KMS-11 (cell line): Measurements from ENCODE around the gene SLC35F3.

Experiments used
- H2AFZ ChIP-seq: fragments of 200-600 bp; sonication (generic); 2 replicates; pipeline ENCODE4 v1.6.1; 2016; ENCODE audit warnings: antibody characterized with exemption, mixed run types, low read depth
- H3K27ac ChIP-seq: fragments of 200-600 bp; sonication (generic); 2 replicates; pipeline ENCODE4 v1.6.1; 2016; ENCODE audit warnings: mild to moderate bottlenecking, mixed run types
- H3K27me3 ChIP-seq: fragments of 200-600 bp; sonication (generic); 2 replicates; pipeline ENCODE4 v1.6.1; 2017; ENCODE audit warnings: mild to moderate bottlenecking, low read depth, mixed run types, moderate library complexity; ENCODE audit not compliant: insufficient read depth
- H3K36me3 ChIP-seq: fragments of 200-600 bp; sonication (generic); 2 replicates; pipeline ENCODE4 v1.6.1; 2017; ENCODE audit warnings: mild to moderate bottlenecking, mixed run types; ENCODE audit not compliant: insufficient read depth
- H3K4me1 ChIP-seq: fragments of 200-600 bp; sonication (generic); 2 replicates; pipeline ENCODE4 v1.6.1; 2016; ENCODE audit warnings: mild to moderate bottlenecking, low read depth, mixed run types; ENCODE audit not compliant: poor library complexity, severe bottlenecking
- H3K4me2 ChIP-seq: fragments of 200-600 bp; sonication (generic); 2 replicates; pipeline ENCODE4 v1.7.0; 2016; ENCODE audit warnings: mild to moderate bottlenecking, mixed run types
- H3K4me3 ChIP-seq: fragments of 200-600 bp; sonication (generic); IDR thresholded peaks from 2 replicates; pipeline ENCODE4 v1.6.1; 2017; ENCODE audit warnings: low read depth, low read length, mixed read lengths; ENCODE audit not compliant: insufficient read depth
- H3K79me2 ChIP-seq: fragments of 200-600 bp; sonication (generic); 2 replicates; pipeline ENCODE4 v1.6.1; 2016; ENCODE audit warnings: low read depth, mixed run types; ENCODE audit not compliant: insufficient read depth
- H3K9ac ChIP-seq: fragments of 200-600 bp; sonication (generic); 2 replicates; pipeline ENCODE4 v1.6.1; 2016; ENCODE audit warnings: mild to moderate bottlenecking, mixed run types
- H4K20me1 ChIP-seq: fragments of 200-600 bp; sonication (generic); 2 replicates; pipeline ENCODE4 v1.6.1; 2016; ENCODE audit warnings: mild to moderate bottlenecking, mixed run types; ENCODE audit not compliant: insufficient read depth
- TF ChIP-seq, protein P1 (sequence below): fragments of 200-600 bp; sonication (generic); conservative IDR thresholded peaks from 2 replicates; pipeline ENCODE4 v1.6.1; 2017; ENCODE audit warnings: low read depth, mild to moderate bottlenecking, antibody characterized with exemption, low read length, moderate library complexity, mixed read lengths

The SLC35F3 gene

DNA sequence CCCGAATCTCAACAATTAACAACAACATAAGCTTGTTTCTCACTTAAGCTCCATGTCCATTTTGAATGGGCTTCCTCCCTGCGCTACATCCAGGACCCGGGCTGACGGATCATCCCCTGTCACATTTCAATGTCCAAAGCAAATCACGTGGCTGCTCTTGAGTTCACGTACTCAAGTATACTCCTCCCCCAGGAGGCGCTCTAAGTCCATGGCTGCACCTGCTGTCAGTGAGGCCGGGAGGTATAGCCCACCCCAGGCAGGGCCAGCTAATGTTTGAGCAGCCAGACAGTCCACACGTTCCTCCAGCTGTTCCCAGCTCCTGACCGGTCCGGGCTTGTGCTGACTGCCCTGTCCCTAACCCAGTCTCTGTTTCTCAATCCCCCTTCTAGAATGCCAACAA is 220.8 kb downstream of the SLC35F3 start:
- H3K27ac ChIP-seq, result no peak overlapping the region
- no peak overlapping the region for H3K4me3 ChIP-seq
- H2AFZ ChIP-seq, result no peak overlapping the region
- H3K9ac ChIP-seq, result no peak overlapping the region
- TF ChIP-seq, protein P1, sequence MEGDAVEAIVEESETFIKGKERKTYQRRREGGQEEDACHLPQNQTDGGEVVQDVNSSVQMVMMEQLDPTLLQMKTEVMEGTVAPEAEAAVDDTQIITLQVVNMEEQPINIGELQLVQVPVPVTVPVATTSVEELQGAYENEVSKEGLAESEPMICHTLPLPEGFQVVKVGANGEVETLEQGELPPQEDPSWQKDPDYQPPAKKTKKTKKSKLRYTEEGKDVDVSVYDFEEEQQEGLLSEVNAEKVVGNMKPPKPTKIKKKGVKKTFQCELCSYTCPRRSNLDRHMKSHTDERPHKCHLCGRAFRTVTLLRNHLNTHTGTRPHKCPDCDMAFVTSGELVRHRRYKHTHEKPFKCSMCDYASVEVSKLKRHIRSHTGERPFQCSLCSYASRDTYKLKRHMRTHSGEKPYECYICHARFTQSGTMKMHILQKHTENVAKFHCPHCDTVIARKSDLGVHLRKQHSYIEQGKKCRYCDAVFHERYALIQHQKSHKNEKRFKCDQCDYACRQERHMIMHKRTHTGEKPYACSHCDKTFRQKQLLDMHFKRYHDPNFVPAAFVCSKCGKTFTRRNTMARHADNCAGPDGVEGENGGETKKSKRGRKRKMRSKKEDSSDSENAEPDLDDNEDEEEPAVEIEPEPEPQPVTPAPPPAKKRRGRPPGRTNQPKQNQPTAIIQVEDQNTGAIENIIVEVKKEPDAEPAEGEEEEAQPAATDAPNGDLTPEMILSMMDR, result no peak; the same call in 1 of the 2 replicates
- no peak overlapping the region for H3K4me2 ChIP-seq
- no peaks in the 10 kb centered on the region for H3K27me3 ChIP-seq
- no peaks in the 10 kb centered on the region for H3K4me1 ChIP-seq
- H3K36me3 ChIP-seq, result no peaks in the 10 kb centered on the region
- H4K20me1 ChIP-seq, result no peaks in the 10 kb centered on the region
- no peaks in the 10 kb centered on the region for H3K79me2 ChIP-seq

DNA sequence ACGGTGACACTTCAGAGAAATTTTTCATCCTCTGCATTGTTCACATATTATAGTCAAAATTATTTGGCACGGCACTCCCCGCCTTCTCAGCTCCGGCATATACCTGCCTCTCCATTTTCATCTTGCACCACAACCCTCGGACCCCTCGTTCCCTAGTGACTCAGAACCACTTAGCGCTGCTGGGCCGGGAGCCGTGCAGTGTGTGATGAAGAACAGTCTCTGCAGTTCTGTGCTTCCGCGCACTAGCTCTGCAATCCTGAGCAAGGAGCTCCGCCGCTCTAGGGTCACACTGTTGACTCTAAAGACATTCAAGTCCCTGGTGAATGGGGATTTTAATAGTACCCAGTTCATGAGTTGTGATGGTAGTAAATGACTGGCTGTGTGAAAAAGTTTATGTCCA is 221.2 kb downstream of the SLC35F3 start:
- no peak overlapping the region for H3K9ac ChIP-seq
- H3K4me2 ChIP-seq, result no peak overlapping the region
- H3K4me1 ChIP-seq, result no peaks in the 10 kb centered on the region
- no peak overlapping the region for H3K4me3 ChIP-seq
- H3K36me3 ChIP-seq, result no peaks in the 10 kb centered on the region
- no peaks in the 10 kb centered on the region for H4K20me1 ChIP-seq
- H2AFZ ChIP-seq, result no peak overlapping the region
- no peaks in the 10 kb centered on the region for H3K27me3 ChIP-seq
- TF ChIP-seq, protein P1, result no peak; the same call in 1 of the 2 replicates
- H3K79me2 ChIP-seq, result no peaks in the 10 kb centered on the region
- no peak overlapping the region for H3K27ac ChIP-seq

DNA sequence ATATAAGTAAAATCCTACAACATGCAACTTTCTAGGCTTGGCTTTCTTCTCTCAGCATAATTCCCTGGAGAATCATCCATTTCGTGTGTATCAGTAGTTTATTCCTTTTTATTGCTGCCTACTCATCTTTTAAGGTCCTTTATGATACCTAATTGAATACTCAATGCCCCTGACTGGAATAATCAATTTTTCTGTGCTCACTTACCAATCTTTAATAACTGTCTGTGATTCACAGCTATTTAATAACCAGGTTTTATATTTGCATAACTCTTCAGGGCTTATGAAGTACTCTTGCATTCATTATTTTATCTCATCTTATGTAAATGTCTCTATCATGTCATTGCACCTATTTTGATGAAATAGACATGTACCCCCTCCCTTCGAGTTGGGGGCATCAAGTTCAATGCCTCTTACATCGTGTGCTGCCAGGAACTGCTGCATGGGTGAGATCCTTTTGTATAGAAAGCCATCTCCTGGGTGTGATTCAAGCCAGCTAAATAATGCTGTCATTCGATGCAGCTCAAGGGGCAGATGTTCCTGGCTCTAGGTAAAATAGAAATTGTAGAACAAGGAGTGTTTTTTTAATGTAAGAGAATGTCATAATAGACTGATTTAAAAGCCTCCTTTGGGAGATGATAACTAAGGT is 222.7 kb downstream of the SLC35F3 start:
- Histone ChIP-seq H4K20me1 (no peaks in the 10 kb centered on the region), H3K79me2 (no peaks in the 10 kb centered on the region), H3K9ac (no peak overlapping the region), H2AFZ (no peak overlapping the region), H3K4me2 (no peak overlapping the region), H3K27ac (no peak overlapping the region), H3K4me1 (no peaks in the 10 kb centered on the region), H3K27me3 (no peaks in the 10 kb centered on the region), H3K36me3 (no peaks in the 10 kb centered on the region), H3K4me3 (no peak overlapping the region)
- TF ChIP-seq, protein P1, result no peak

DNA sequence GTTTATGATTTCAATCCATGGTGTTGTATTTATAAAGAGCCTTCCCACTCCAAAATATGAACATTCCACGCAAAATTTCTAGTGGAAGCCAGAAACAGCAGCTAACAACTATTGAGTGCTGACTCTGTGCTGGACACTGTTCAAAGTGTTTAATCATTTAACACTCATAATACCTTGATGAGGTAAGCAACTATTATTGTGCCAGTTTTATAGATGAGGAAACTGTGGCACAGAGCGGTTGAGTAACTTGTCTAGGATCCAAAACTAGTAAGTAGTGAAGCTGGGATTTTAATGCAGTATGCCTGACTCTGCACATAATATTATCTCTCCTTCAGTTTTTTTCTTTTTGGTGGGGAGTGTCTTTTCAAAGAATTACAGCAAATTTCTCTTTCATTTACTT is 228.3 kb downstream of the SLC35F3 start:
- H2AFZ ChIP-seq, result no peak overlapping the region
- H3K4me2 ChIP-seq, result no peak overlapping the region
- no peak overlapping the region for H3K27ac ChIP-seq
- no peaks in the 10 kb centered on the region for H4K20me1 ChIP-seq
- no peak overlapping the region for H3K9ac ChIP-seq
- no peak overlapping the region for H3K4me3 ChIP-seq
- no peaks in the 10 kb centered on the region for H3K4me1 ChIP-seq
- H3K27me3 ChIP-seq, result no peaks in the 10 kb centered on the region
- no peaks in the 10 kb centered on the region for H3K36me3 ChIP-seq
- H3K79me2 ChIP-seq, result no peaks in the 10 kb centered on the region
- TF ChIP-seq, protein P1, result no peak
